Trophoblast cell (in vitro differentiated cells and primary cell): ENCODE results near the gene ZBTB17.

Experiments
- DNase-seq, 2 donors: peaks; one replicate each; pipeline ENCODE4 v3.0.0-alpha.2; 2016
- H2AFZ ChIP-seq: 2 replicates; pipeline ENCODE4 v1.6.1; 2013; ENCODE audit warnings: low read length, moderate library complexity, mild to moderate bottlenecking; ENCODE audit not compliant: insufficient read depth, poor library complexity
- H2AK5ac ChIP-seq: 2 replicates; pipeline ENCODE4 v1.6.1; 2013; ENCODE audit warnings: mild to moderate bottlenecking, low read length
- H2BK120ac ChIP-seq: 2 replicates; pipeline ENCODE4 v1.6.1; 2013; ENCODE audit warnings: low read length, mild to moderate bottlenecking, moderate library complexity; ENCODE audit not compliant: insufficient read depth, poor library complexity
- H2BK12ac ChIP-seq: 2 replicates; pipeline ENCODE4 v1.6.1; 2013; ENCODE audit warnings: mild to moderate bottlenecking, low read length, moderate library complexity
- H2BK5ac ChIP-seq: 2 replicates; pipeline ENCODE4 v1.6.1; 2013; ENCODE audit warnings: low read length, low read depth, moderate library complexity, mild to moderate bottlenecking; ENCODE audit not compliant: poor library complexity
- H3K14ac ChIP-seq: 2 replicates; pipeline ENCODE4 v1.6.1; 2013; ENCODE audit warnings: mild to moderate bottlenecking, low read length
- H3K18ac ChIP-seq: 2 replicates; pipeline ENCODE4 v1.6.1; 2013; ENCODE audit warnings: mild to moderate bottlenecking, low read length
- H3K23ac ChIP-seq: 2 replicates; pipeline ENCODE4 v1.6.1; 2013; ENCODE audit warnings: low read length
- H3K27ac ChIP-seq: 2 replicates; pipeline ENCODE4 v1.5.1; 2013; ENCODE audit warnings: low read depth, mild to moderate bottlenecking, inconsistent platforms, low read length, moderate library complexity
- H3K27me3 ChIP-seq: 2 replicates; pipeline ENCODE4 v1.6.1; 2013; ENCODE audit warnings: inconsistent platforms, mild to moderate bottlenecking, low read length, moderate library complexity; ENCODE audit not compliant: insufficient read depth
- H3K36me3 ChIP-seq, 2 experiments: 1 replicate in 1 of 2; 2 replicates in 1 of 2; pipeline ENCODE4 v1.6.1; 2013; ENCODE audit warnings: low read length in 2 of 2, mild to moderate bottlenecking in 2 of 2, moderate library complexity in 1 of 2; ENCODE audit not compliant: insufficient read depth in 2 of 2, control insufficient read depth in 1 of 2
- H3K4ac ChIP-seq: 2 replicates; pipeline ENCODE4 v1.6.1; 2013; ENCODE audit warnings: low read depth, mild to moderate bottlenecking, low read length, moderate library complexity
- H3K4me1 ChIP-seq, 2 experiments: 1 replicate in 1 of 2; 2 replicates in 1 of 2; pipeline ENCODE4 v1.6.1; 2013; ENCODE audit warnings: low read length in 2 of 2, mild to moderate bottlenecking in 2 of 2, moderate library complexity in 1 of 2; ENCODE audit not compliant: insufficient read depth in 2 of 2, control insufficient read depth in 1 of 2
- H3K4me2 ChIP-seq: 2 replicates; pipeline ENCODE4 v1.6.1; 2013; ENCODE audit warnings: inconsistent platforms, mild to moderate bottlenecking, low read length, moderate library complexity
- H3K4me3 ChIP-seq: 2 replicates; pipeline ENCODE4 v1.5.1; 2013; ENCODE audit warnings: mild to moderate bottlenecking, low read depth, low read length, inconsistent platforms
- H3K79me1 ChIP-seq: one replicate; pipeline ENCODE4 v1.6.1; 2013; ENCODE audit warnings: low read length
- H3K79me2 ChIP-seq: 2 replicates; pipeline ENCODE4 v1.6.1; 2013; ENCODE audit warnings: low read length, mild to moderate bottlenecking; ENCODE audit not compliant: control insufficient read depth, insufficient read depth, poor library complexity
- H3K9ac ChIP-seq: 2 replicates; pipeline ENCODE4 v1.6.1; 2013; ENCODE audit warnings: mild to moderate bottlenecking, low read length
- H3K9me3 ChIP-seq: 2 replicates; pipeline ENCODE4 v1.6.1; 2013; ENCODE audit warnings: low read depth, mild to moderate bottlenecking, control low read depth, inconsistent platforms, low read length; ENCODE audit not compliant: insufficient read depth
- H4K12ac ChIP-seq: 2 replicates; pipeline ENCODE4 v1.6.1; 2013; ENCODE audit warnings: low read depth, mild to moderate bottlenecking, low read length, moderate library complexity
- H4K8ac ChIP-seq: 2 replicates; pipeline ENCODE4 v1.6.1; 2013; ENCODE audit warnings: low read depth, mild to moderate bottlenecking, low read length, moderate library complexity
- H4K91ac ChIP-seq: one replicate; pipeline ENCODE4 v1.6.1; 2013; ENCODE audit warnings: low read depth, mild to moderate bottlenecking, low read length, moderate library complexity
- WGBS: extraction: QIAGEN DNeasy Blood & Tissue Kit; methylation state at CpG from one replicate; pipeline ENCODE4 v1.1.7; 2013; ENCODE audit warnings: missing lambda C conversion rate; ENCODE audit not compliant: insufficient read length, insufficient coverage; ENCODE audit errors: extremely low coverage; 5-methylcytosine and 5-hydroxymethylcytosine counted together

ZBTB17 gene

DNA sequence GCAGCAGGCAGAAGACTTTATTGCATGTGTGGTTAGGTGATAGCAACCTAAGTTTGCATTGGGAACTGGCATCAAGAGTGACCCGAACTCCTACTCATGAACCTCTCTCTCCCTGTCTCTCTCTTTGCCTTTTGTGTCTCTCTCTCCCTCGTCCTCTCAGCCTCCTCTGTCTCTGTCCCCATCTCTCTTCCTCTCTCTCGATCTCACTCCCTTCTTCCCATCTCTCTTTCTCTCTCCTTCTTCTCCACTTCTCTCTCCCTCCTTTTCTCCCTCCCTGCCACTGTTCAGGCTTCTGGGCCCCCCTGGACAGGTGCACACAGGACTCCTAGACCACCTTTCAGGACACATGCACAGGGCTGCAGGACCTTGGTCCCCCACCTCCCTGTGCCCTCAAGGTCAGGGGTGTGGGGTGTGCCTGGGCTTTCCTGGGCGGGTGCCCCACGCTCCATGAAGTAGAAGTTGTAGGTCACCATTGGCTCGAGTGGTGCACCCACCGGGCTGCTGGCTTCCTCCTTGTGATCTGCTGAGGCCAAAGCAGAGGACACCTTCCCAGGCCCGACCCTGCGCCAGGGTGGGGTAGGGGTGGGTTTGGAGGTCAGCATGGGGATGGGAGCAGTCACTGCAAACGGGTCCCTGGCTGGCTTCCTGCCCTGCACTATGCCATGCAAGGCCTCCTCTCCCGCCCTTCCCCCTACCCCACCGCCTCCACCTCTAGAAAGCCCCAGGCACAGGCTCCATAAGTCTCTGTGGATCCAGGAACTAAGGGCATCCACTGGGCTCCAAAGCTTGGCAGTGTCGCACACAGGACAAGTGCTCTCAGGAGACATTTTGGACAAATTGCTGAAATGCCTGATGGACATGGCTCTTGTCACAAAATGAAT, 13.2 kb upstream of the ZBTB17 start:
- 100% methylated on average over 1 of the region's 13 CpGs for WGBS
- Histone ChIP-seq H3K4me2 (no peak overlapping the region), H2AK5ac (no peak overlapping the region), H2AFZ (no peak overlapping the region), H2BK5ac (no peak overlapping the region), H4K91ac (no peak overlapping the region), H3K27ac (no peak overlapping the region), H3K4me1 (no peaks in the 10 kb centered on the region), H3K18ac (no peak overlapping the region), H3K23ac (no peak overlapping the region), H3K4ac (no peak overlapping the region), H3K9me3 (peaks cover 3% of the 10 kb centered on the region), H2BK120ac (no peak overlapping the region), H3K4me3 (no peak overlapping the region), H3K9ac (no peak overlapping the region), H3K79me1 (no peaks in the 10 kb centered on the region), H3K79me2 (no peaks in the 10 kb centered on the region), H2BK12ac (no peak overlapping the region), H4K12ac (no peak overlapping the region), H3K27me3 (no peaks in the 10 kb centered on the region), H4K8ac (no peak overlapping the region), H3K14ac (no peak overlapping the region), H3K36me3 (no peaks in the 10 kb centered on the region)
- DNase-seq: no peak

- no peak overlapping the region for H3K4me2 ChIP-seq
- no peak overlapping the region for H4K91ac ChIP-seq
- peak; percentile 87 to 90 for DNase-seq
- no peak overlapping the region for H2BK5ac ChIP-seq
- H2AK5ac ChIP-seq: no peak overlapping the region
- no peak overlapping the region for H3K14ac ChIP-seq
- no peaks in the 10 kb centered on the region for H3K79me2 ChIP-seq
- H3K36me3 ChIP-seq: no peaks in the 10 kb centered on the region
- H3K4me1 ChIP-seq: no peaks in the 10 kb centered on the region
- no peak overlapping the region for H3K23ac ChIP-seq
- no CpG with 5 or more reads among the region's 5 CpGs for whole genome bisulfite sequencing
- H4K12ac ChIP-seq: no peak overlapping the region
- H3K79me1 ChIP-seq: no peaks in the 10 kb centered on the region
- no peak overlapping the region for H3K27ac ChIP-seq
- no peak overlapping the region for H3K4ac ChIP-seq
- no peak overlapping the region for H4K8ac ChIP-seq
- H2AFZ ChIP-seq: no peak overlapping the region
- H3K9me3 ChIP-seq: no peaks in the 10 kb centered on the region
- no peak overlapping the region for H3K9ac ChIP-seq
- H3K18ac ChIP-seq: no peak overlapping the region
- no peak overlapping the region for H2BK12ac ChIP-seq
- no peaks in the 10 kb centered on the region for H3K27me3 ChIP-seq
- no peak overlapping the region for H2BK120ac ChIP-seq
- H3K4me3 ChIP-seq: no peak overlapping the region
Observed at GRCh38 chr1:15985611-15986297, 9.9 kb upstream of the ZBTB17 start.

DNA sequence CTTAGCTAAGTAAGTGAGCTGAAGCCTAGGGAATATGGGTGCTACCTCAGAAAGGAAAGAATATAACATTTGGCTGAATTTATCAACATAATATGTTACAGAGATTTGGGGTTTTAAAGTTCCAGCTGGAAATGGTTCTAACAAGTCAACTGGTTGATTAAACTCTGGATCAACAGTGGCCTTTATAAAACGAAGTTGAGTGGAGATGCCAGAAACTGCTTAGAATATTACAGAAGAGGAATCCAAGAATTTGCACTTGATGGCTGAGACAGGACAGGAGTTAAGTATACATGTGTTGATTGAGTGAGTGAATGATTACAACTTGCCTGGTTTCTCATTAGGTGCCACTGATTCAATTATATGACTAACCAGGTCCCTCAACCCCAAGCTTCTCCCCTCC, 7.4 kb upstream of the ZBTB17 start:
- Histone ChIP-seq H4K91ac (no peak overlapping the region), H3K18ac (no peak overlapping the region), H3K4me2 (no peak overlapping the region), H3K9me3 (no peaks in the 10 kb centered on the region), H3K27ac (no peak overlapping the region), H3K27me3 (no peaks in the 10 kb centered on the region), H2AK5ac (no peak overlapping the region), H2AFZ (no peak overlapping the region), H2BK12ac (no peak overlapping the region), H3K23ac (no peak overlapping the region), H3K79me2 (no peaks in the 10 kb centered on the region), H3K14ac (no peak overlapping the region), H3K4me3 (no peak overlapping the region), H4K12ac (no peak overlapping the region), H3K79me1 (no peaks in the 10 kb centered on the region), H4K8ac (no peak overlapping the region), H3K9ac (no peak overlapping the region), H3K4ac (no peak overlapping the region), H2BK5ac (no peak overlapping the region), H3K36me3 (no peaks in the 10 kb centered on the region), H3K4me1 (no peaks in the 10 kb centered on the region), H2BK120ac (no peak overlapping the region)
- DNase-seq: no peak
- WGBS: no CpG with 5 or more reads among the region's 1 CpG

- no peak overlapping the region for H2AK5ac ChIP-seq
- no peak overlapping the region for H3K4me2 ChIP-seq
- H3K18ac ChIP-seq: no peak overlapping the region
- no peaks in the 10 kb centered on the region for H3K27me3 ChIP-seq
- H3K79me1 ChIP-seq: no peaks in the 10 kb centered on the region
- DNase-seq: no peak
- no peak overlapping the region for H3K4me3 ChIP-seq
- H4K8ac ChIP-seq: no peak overlapping the region
- no peak overlapping the region for H3K27ac ChIP-seq
- H3K36me3 ChIP-seq: no peaks in the 10 kb centered on the region
- no peak overlapping the region for H3K4ac ChIP-seq
- no CpG with 5 or more reads among the region's 3 CpGs for WGBS
- H2BK5ac ChIP-seq: no peak overlapping the region
- H2BK120ac ChIP-seq: no peak overlapping the region
- no peak overlapping the region for H3K9ac ChIP-seq
- H4K91ac ChIP-seq: no peak overlapping the region
- no peaks in the 10 kb centered on the region for H3K79me2 ChIP-seq
- H2BK12ac ChIP-seq: no peak overlapping the region
- H3K4me1 ChIP-seq: no peaks in the 10 kb centered on the region
- no peak overlapping the region for H3K23ac ChIP-seq
- no peaks in the 10 kb centered on the region for H3K9me3 ChIP-seq
- no peak overlapping the region for H3K14ac ChIP-seq
- no peak overlapping the region for H2AFZ ChIP-seq
- no peak overlapping the region for H4K12ac ChIP-seq
Observed at GRCh38 chr1:15981679-15982078, 5.8 kb upstream of the ZBTB17 start.
